GM18867 (cell line): ENCODE measurements around the gene KIF26B.

Source experiments
- ATAC-seq: cut with Tn5 transposase; IDR thresholded peaks from one replicate; pipeline ENCODE4 v1.9.1; 2021; ENCODE audit warnings: mild to moderate bottlenecking, moderate library complexity; ENCODE audit not compliant: unreplicated experiment

Gene KIF26B

GRCh38 chr1:245234217-245235081, 79.7 kb downstream of the KIF26B start:
- no peak for ATAC-seq

GRCh38 chr1:245235156-245235555, 80.4 kb downstream of the KIF26B start:
- ATAC-seq, result no peak

- ATAC-seq, result no peak
Observed at GRCh38 chr1:245240648-245241165, 85.9 kb downstream of the KIF26B start.

- ATAC-seq, result no peak
Observed at GRCh38 chr1:245241526-245242130, 86.8 kb downstream of the KIF26B start.

GRCh38 chr1:245242989-245243388, 88.2 kb downstream of the KIF26B start:
- no peak for ATAC-seq

GRCh38 chr1:245245021-245245667, 90.4 kb downstream of the KIF26B start:
- ATAC-seq, result no peak

- no peak for ATAC-seq
Observed at GRCh38 chr1:245246433-245246832, 91.6 kb downstream of the KIF26B start.

GRCh38 chr1:245247356-245247755, 92.6 kb downstream of the KIF26B start:
- no peak for ATAC-seq

- ATAC-seq, result no peak
Observed at GRCh38 chr1:245247801-245248200, 93.0 kb downstream of the KIF26B start.

- ATAC-seq, result no peak
Observed at GRCh38 chr1:245248231-245248731, 93.5 kb downstream of the KIF26B start.

- ATAC-seq, result no peak
Observed at GRCh38 chr1:245255783-245256182, 101.0 kb downstream of the KIF26B start.

- ATAC-seq, result no peak
Observed at GRCh38 chr1:245256528-245256927, 101.7 kb downstream of the KIF26B start.

GRCh38 chr1:245258271-245258920, 103.6 kb downstream of the KIF26B start:
- no peak for ATAC-seq

GRCh38 chr1:245260110-245260882, 105.5 kb downstream of the KIF26B start:
- ATAC-seq, result no peak

- ATAC-seq, result no peak
Observed at GRCh38 chr1:245260883-245261282, 106.1 kb downstream of the KIF26B start.

GRCh38 chr1:245261786-245262185, 107.0 kb downstream of the KIF26B start:
- ATAC-seq, result no peak

GRCh38 chr1:245263529-245264095, 108.8 kb downstream of the KIF26B start:
- no peak for ATAC-seq

- ATAC-seq, result no peak
Observed at GRCh38 chr1:245264226-245264625, 109.4 kb downstream of the KIF26B start.

GRCh38 chr1:245266105-245266504, 111.3 kb downstream of the KIF26B start:
- no peak for ATAC-seq

- ATAC-seq, result no peak
Observed at GRCh38 chr1:245270063-245270462, 115.3 kb downstream of the KIF26B start.
